Measurements from ENCODE around the gene ATP8B3.

Gene ATP8B3

DNA sequence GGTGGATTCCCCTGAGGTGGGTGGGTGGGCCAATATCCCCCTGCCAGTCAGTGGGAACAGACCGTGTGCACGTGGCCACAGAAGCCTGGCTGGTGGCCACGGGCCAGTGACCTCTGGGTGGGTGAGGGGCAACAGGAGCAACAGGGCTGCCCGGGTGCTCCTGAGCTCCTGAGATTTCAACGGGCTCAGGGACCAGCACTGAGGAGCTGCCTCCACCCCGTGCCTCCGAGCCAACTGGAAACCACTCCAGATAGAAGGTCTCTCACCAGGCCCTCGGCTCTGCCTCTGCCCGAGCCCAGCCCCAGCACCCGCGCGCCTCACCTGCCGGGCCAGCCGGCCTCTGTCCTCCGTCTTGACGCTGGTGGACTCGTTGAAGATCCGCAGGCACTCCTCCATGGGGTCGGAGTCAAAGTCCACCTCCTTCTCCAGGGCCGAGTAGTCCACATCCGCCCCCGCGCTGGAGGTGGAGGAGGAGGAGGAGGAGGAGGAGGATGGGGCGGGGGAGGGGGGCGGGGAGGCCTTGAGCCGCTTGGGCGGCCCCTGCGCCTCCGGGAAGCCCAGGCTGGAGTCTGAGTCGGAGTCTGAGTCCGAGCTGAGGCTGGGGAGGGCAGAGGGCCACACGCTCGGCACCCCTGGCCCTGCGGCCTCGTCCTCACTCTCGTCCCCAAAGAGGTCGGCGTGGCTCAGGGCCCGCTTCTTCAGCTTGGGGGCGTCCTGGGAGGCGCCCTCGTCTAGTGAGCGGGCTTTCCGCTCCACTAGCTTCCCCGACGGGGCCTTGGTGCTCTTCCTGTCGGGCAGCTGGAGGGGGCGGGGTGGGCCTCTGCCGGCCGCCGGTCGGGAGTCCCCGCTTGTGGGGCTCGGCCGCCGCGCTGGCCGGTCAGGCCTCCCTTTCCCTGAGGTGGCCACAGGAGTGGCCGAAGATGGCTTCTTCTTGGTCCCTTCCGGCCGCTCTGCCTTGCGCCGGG is 14.8 kb upstream of the ATP8B3 start:
- TF ChIP-seq POLR2AphosphoS5 (IDR thresholded peaks at IDR 0.05; ENCODE audit: low read depth, low read length) (peak; percentile 73), FOXP2 (optimal IDR thresholded peaks at IDR 0.05; ENCODE audit: borderline replicate concordance, extremely low read depth, extremely low read length, insufficient read depth) (no peak), TAF1 (IDR thresholded peaks at IDR 0.05; ENCODE audit: borderline replicate concordance, insufficient read depth, low read length) (peak; percentile 68; the same call in 1 of the 2 replicates), SIN3A (IDR thresholded peaks at IDR 0.05; ENCODE audit: borderline replicate concordance, insufficient read depth, low read length) (peak; percentile 61; the same call in 1 of the 2 replicates)

- TF ChIP-seq POLR2AphosphoS5 (IDR thresholded peaks at IDR 0.05; ENCODE audit: low read depth, low read length), result no peak; the same call in 1 of the 2 replicates
- TF ChIP-seq FOXP2 (optimal IDR thresholded peaks at IDR 0.05; ENCODE audit: borderline replicate concordance, extremely low read depth, extremely low read length, insufficient read depth), result peak; percentile 54
- TF ChIP-seq SIN3A (IDR thresholded peaks at IDR 0.05; ENCODE audit: borderline replicate concordance, insufficient read depth, low read length), result no peak
- TF ChIP-seq, protein P1, sequence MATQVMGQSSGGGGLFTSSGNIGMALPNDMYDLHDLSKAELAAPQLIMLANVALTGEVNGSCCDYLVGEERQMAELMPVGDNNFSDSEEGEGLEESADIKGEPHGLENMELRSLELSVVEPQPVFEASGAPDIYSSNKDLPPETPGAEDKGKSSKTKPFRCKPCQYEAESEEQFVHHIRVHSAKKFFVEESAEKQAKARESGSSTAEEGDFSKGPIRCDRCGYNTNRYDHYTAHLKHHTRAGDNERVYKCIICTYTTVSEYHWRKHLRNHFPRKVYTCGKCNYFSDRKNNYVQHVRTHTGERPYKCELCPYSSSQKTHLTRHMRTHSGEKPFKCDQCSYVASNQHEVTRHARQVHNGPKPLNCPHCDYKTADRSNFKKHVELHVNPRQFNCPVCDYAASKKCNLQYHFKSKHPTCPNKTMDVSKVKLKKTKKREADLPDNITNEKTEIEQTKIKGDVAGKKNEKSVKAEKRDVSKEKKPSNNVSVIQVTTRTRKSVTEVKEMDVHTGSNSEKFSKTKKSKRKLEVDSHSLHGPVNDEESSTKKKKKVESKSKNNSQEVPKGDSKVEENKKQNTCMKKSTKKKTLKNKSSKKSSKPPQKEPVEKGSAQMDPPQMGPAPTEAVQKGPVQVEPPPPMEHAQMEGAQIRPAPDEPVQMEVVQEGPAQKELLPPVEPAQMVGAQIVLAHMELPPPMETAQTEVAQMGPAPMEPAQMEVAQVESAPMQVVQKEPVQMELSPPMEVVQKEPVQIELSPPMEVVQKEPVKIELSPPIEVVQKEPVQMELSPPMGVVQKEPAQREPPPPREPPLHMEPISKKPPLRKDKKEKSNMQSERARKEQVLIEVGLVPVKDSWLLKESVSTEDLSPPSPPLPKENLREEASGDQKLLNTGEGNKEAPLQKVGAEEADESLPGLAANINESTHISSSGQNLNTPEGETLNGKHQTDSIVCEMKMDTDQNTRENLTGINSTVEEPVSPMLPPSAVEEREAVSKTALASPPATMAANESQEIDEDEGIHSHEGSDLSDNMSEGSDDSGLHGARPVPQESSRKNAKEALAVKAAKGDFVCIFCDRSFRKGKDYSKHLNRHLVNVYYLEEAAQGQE (IDR thresholded peaks at IDR 0.05; ENCODE audit: insufficient read depth in 1 of 2, low read depth in 2 of 2, low read length in 2 of 2), result no peak
Observed at GRCh38 chr19:1825909-1826556, 14.0 kb upstream of the ATP8B3 start.

DNA sequence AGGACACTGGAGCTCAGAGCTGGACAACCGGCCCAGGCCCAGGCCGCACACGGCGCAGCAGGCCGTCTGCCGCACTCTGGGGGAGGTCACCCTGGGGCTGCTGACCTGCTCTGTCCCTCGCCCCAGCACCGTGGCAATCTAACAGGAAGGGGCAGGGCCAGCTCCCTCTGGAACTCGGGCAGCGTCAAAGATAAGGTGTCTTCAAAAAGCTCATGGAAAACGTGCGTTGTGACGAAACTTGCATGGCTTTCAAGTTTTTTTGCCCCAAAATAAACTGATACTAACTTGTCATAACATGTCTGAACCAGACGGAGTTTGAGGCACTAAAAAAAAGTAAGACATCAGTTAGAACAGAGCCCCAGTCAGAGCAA is 12.2 kb upstream of the ATP8B3 start:
- TF ChIP-seq, protein P1 (IDR thresholded peaks at IDR 0.05; ENCODE audit: insufficient read depth in 1 of 2, low read depth in 2 of 2, low read length in 2 of 2), result no peak
- TF ChIP-seq TAF1 (IDR thresholded peaks at IDR 0.05; ENCODE audit: borderline replicate concordance, insufficient read depth, low read length), result no peak

GRCh38 chr19:1823539-1824251 is 11.6 kb upstream of the ATP8B3 start:
- TF ChIP-seq TAF1 (IDR thresholded peaks at IDR 0.05; ENCODE audit: borderline replicate concordance, insufficient read depth, low read length) (no peak), SIN3A (IDR thresholded peaks at IDR 0.05; ENCODE audit: borderline replicate concordance, insufficient read depth, low read length) (no peak), POLR2AphosphoS5 (IDR thresholded peaks at IDR 0.05; ENCODE audit: low read depth, low read length) (no peak), FOXP2 (optimal IDR thresholded peaks at IDR 0.05; ENCODE audit: borderline replicate concordance, extremely low read depth, extremely low read length, insufficient read depth) (no peak)
- TF ChIP-seq, protein P1 (IDR thresholded peaks at IDR 0.05; ENCODE audit: insufficient read depth in 1 of 2, low read depth in 2 of 2, low read length in 2 of 2), result no peak

- TF ChIP-seq FOXP2 (optimal IDR thresholded peaks at IDR 0.05; ENCODE audit: borderline replicate concordance, extremely low read depth, extremely low read length, insufficient read depth), result no peak
- TF ChIP-seq, protein P1 (IDR thresholded peaks at IDR 0.05; ENCODE audit: insufficient read depth in 1 of 2, low read depth in 2 of 2, low read length in 2 of 2), result no peak
Observed at GRCh38 chr19:1823020-1823419, 10.9 kb upstream of the ATP8B3 start.
